Pulmonary artery endothelial cell (primary cell): ENCODE measurements around the gene LATS2. TPM values are rescaled to one million over a fixed set of nuclear protein-coding genes. Genes with fewer than 3 reads are reported as not detected.
"Not testable (repeated sequence)": the region's sequence is repeated elsewhere in the genome, so short reads cannot be mapped to it uniquely, and the experiment has no call there.

Experiments used
- DNase-seq: peaks from one replicate; pipeline ENCODE4 v3.0.0-alpha.2; 2011; ENCODE audit warnings: low read depth, low spot score
- total RNA-seq: library from RNA; depleted of rRNA; stranded (reverse); fragments of >200 nt; gene quantifications from 2 replicates; pipeline ENCODE4 v1.2.3, GENCODE V29; 2014

Gene LATS2
- total RNA-seq, 1 donor from 2014 or later: 32.6 TPM

DNA sequence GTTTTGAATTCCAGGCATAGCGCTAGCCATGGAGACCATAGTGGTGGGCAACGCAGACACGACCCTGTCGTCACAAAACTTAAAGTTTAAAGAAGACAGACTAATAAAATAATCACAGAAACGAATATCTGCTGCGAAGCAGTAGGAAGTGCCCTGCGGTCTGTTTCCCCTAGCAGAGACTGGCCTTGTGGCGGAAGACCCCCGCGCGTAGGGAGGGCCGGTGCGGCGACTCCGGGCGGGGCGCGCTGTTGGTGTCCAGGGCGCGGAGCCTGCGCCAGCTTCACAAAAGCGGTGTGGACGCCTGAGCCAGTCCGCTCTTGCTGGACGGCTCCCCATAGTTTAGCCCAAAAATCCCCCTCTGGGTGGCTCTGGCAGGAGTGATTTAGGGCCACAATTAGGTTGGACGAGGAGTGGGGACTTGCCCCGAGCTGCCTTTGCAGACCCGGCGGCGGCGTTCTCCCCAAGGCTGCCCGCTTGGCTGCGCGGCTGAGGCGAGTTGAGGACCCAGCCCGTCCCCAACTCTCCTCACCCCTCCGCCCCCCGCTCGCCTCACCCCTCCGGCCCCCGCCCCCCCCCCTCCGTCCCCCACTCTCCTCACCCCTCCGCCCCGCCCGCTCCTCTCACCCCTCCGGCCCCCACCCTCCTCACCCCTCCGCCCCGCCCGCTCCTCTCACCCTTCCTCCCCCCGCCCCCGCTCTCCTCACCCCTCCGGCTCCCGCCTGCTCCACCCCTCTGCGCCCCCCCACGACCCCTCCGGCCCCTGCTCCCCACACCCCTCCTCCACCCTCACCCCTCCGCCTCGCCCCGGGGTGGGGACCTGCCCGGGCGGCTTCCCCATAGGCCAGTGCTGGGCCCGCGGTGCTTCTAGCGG is 14.2 kb upstream of the LATS2 start:
- DNase-seq: no peak

DNA sequence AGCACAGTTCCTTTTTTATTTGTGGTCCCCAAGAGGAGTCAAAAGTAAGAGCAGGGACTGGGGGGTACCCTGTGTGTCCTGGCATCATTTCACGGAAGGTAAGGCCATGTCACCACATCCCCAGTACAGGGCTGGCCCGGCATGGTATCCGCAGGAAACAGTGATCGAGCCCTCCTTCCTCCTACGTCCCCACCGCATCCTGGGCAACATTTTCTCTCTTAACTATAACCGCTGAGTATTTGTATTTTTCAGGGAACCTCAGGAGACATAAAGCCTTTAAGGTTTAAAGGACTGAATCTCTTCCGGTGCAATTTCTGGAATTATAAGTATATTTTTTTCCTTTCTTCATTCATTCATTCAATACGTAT is 13.6 kb upstream of the LATS2 start:
- no peak for DNase-seq

DNA sequence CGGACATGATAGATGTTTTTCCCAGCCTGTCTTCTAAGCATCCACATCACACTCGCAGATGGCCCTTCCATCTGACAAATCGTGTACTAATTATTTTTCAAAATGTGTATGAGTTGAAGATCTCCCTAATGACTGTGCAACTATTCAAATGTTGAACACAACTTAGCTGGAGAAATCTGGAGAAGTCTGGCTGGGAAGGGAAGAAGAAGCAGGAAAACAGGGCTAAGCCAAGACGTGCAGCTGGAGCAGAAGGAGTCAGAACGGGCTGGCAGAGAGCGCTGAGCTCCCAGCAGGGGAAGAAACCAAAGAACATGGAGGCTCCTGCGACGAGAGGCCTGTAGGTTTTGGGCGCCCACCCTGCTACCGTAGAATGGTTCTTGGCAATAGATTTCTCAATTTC is 13.2 kb upstream of the LATS2 start:
- no peak for DNase-seq

DNA sequence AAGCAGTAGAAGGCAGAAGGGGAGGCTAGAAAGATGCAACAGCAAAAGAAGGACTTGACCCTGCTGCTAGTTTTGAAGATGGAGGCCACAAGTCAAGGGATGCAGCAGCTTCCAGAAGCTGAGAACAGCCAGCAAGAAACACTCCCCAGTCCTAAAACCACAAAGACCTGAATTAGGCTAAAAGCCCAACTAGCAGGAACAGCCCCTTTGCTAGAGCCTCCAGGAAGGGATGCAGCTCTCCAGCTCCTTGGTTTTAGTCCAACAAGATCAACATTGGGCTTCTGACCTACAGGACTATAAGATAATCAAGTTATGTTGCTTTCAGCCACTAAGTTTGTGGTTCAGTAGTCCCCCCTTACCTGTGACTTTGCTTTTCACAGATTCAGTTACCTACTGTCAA is 10.5 kb upstream of the LATS2 start:
- no peak for DNase-seq

DNA sequence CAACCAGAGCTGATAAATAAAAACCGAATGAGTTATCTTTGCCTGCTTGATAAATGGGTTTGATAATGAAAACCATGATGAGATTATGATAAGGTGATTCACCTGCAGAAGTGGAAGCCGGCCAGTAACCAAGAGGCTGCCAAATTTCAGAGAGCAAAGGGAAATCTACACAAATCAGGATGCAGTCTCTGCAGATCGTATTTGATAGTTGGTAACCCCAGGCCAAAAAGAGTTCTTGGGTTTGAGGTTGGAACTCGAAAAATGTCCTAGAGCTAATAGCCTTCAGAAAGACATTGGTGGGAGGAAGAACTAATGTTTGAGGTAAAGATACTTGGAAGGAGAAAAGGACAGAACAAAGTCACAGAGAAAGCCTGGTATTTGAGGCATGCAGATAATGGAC is 9.6 kb upstream of the LATS2 start:
- no peak for DNase-seq

DNA sequence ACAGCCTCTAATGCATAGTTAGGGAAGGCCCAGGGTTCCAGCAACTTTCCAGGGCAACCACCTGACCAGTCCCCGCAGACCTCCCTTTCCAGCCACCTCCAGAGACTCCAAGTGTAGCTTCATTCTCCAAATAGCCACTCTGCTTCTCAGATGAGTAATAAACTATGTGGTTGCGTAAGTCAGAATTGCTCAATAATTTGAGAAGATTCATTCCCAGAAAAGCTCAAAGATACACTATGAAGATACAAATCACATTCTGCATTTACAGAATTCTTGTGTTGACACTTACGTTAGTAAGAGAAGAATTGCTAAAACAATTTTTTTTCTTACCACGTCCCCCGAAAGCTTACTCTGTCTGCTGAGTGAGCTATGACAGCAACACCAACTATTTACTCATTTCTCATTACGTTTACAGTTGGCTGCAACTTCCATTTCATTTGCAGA is 8.2 kb upstream of the LATS2 start:
- DNase-seq: no peak

DNA sequence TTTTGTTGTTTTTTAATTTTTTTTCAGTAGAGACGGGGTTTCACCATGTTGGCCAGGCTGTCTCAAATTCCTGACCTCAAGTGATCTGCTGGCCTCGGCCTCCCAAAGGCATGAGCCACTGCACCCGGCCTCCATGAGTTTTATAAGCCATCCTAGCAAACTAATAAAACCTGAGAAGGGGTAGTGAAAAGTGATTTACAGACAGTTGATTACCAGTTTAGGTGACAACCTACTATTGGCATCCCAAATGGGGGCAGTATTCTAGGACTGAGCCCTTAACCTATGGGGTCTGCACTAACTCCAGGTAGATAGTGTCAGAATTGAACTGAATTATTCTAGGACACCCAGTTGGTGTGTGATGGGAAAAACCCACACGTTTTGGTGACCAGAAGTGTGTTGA is 6.5 kb upstream of the LATS2 start:
- DNase-seq: no peak

DNA sequence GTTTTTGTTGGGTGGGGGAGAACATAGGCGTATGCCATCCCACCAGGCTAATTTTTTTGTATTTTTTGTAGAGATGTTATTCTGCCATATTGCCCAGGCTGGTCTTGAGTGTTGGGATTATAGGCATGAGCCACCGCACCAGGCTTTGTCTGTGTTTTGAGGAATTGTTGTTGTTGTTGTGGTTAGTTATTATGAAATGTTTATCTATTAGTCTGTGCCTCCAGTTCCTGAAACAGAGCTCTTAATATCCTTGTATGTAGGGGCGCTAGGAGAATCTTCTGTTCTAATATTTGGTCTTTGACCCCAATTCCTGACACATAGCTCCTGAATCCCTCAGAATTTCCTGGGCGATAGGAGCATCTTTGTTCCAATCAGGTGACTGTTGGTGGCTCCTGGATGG is 5.6 kb upstream of the LATS2 start:
- no peak for DNase-seq

DNA sequence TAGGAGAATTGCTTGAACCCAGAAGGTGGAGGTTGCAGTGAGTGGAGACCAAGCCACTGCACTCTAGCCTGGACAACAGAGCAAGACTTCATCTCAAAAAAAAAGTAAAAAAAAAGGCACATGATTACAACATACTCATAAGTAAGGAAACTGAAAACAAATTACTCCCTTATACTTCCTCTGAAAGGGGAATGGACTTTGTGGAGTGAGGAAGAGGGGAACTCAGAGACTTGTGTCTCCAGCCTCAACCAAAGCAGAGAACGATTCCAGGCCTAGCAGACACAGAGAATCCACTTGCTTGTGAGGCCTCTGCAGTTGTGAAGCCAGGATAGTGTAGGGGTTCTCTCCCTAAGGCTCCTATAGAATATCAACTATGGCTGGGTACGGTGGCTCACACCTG is 4.3 kb upstream of the LATS2 start:
- DNase-seq: no peak

DNA sequence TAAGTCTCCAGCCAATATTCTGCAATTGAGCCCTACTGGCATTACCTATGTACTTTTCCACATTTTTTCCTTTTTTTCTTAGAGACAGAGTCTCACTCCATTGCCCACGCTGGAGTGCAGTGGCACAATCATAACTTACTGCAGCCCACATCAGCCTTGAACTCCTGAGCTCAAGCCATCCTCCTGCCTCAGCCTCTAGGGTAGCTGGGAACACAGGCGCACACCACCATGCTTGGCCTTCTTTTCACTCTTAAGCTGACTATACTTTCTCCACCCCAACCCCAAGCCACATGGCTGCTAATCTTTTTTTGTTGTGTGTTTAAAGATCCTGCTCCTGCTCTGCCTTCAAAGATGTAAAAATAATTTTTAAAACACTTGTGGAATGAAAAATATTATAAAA is 1.6 kb upstream of the LATS2 start:
- DNase-seq: no peak

DNA sequence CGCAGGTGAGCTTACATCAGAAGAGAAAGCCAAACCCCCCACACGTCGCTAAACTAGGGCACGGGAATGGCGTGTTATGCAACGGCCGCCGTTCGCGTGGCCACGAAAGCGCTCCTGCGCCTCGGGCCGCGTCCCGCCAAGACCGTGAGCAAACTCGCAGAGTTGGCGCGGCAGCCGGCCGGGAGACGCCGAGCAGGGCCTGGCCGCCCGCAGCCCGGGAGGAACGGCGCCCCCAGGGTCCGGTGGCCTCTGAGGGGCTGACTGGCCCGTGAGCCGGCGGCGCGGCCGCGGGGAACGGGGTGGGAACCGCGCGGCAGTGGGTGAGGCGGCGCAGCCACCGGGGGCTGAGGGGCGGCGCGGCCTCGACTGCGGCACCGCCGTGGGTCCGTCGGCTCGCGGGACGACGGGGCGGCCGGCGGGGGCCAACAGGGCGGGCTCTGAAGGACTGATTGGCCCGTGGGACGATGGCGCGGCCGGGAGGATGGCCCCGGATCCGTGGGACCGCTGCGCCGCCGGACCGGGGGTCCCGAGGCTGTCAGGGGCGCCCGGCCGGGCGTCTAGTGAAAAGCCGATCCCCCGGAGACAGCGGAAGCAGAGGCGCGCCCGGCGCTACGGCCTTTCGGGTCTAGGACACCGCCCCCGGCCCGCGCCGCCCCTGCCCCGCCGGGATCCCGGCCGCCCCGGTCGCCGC is 903 bp downstream of the LATS2 start:
- DNase-seq: no peak

DNA sequence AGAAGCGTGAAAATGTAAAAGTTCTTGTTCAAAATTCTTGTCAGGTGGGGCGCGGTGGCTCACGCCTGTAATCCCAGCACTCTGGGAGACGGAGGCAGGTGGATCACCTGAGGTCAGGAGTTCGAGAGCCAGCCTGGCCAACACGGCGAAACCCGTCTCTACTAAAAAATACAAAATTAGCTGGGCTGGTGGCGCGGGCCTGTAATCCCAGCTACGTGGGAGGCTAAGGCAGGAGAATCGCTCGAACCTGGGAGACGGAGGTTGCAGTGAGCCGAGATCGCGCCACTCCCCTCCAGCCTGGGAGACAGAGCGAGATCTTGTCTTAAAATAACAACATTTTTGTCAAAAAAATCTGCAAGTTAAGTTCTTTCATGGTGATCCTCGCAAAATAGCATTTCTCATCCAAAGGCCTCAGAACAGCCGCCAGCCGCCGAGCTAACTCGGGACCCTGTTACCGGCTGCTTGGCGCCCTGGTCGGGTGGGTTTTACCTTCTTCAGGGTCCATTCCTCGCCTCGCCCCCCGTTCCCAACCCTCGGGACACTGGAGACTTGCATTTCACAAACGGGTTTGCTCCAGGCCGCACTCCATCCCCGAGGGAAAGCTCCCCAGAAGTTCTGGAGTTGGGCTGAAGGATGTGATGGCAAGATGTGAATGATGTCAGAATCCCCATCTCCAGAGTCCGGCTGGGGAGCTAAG is 1.6 kb downstream of the LATS2 start:
- no peak for DNase-seq

DNA sequence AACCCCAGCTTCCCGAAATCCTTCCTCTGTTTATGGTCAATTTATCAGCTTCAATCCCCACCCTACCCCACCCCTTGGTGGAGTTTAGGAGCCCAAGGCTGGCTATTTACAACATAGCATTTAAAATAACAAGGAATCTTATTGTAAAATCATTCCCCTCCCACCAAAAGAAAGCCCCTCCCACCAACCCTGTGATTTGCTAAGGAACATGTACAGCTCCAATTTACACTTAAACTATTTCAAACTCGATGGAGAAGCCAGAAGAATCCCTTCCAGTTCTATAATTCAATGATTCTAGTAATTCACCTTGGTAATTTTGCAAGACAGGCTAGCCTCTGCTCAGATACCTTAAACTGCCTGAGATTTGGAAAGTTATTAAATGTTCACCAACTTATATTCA is 3.0 kb downstream of the LATS2 start:
- no peak for DNase-seq

DNA sequence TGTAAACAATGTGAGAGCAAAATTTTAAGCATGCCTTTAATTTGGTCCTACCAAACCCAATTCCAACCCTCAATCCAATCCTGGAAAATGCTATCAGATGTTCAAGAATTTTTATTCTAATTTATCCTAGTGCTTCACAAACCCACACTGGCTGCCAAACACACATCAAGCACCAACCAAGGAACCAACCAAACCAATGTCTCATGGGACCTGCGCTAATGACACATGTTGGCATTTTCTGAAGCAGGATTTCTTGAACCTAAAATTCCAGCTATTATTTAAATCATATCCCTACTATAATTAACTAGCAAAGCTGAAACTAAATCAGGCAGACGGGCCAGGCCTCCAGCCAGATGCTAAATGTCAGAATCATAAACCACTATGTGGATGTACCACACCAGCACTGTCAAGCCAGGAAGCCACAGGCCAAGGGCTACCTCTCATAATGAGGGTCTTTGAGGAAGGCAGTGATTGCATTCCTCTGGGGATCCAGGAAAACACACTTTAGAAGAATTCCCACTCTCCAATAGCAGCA is 5.8 kb downstream of the LATS2 start:
- DNase-seq: no peak

DNA sequence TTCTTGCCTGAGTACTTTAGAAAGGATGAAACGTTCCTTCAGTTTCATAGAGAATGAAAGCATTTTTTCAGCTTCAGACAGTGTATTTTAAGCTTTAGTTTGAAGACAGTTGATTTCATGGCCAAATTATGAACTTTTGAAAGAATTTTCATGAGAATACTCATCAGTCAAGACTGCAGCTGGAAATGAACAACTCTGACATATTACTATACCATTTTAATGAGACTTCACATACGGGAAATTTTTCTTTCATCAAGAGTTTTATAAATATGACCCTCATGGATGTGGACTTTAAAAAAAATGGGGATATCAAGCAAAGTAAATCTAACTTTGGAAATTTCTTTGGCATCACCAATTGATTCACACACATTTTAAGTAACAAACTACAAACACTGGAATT is 6.4 kb downstream of the LATS2 start:
- DNase-seq: no peak

DNA sequence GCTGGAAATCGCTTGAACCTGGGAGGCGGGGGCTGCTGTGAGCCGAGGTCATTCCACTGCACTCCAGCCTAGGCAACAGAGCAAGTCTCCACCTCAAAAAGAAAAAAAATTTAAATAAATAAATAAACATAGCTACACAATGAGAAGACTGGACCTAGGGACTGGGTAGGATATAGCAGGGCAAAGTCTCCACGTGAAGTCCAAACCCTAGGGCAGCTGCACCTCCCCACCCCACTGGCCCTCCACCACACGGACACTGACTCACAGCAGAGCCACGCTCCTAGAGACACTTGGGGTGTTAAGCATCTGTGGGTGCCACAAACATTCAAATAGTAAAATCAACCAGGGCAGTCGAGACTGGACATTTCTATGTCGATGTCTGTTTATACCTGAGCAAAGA is 7.1 kb downstream of the LATS2 start:
- no peak for DNase-seq

DNA sequence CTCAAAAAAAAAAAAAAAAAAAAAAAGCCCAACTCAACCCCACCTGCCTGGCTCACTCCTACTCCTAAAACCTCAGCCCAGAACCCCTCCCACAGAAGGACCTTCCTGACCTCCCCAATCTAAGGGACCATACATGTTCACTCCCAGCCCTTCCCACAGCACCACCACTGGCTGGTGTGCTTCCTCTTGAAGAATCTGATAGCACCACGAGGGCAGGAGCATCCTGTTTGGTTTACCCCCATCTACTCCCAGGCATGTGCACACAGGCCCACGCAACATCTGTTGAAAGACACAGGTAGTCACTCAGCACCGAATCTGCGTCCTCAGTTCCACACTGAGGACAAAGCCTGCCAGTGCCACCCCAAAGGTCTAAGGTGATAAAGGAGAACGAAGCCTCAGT is 8.2 kb downstream of the LATS2 start:
- no peak for DNase-seq

DNA sequence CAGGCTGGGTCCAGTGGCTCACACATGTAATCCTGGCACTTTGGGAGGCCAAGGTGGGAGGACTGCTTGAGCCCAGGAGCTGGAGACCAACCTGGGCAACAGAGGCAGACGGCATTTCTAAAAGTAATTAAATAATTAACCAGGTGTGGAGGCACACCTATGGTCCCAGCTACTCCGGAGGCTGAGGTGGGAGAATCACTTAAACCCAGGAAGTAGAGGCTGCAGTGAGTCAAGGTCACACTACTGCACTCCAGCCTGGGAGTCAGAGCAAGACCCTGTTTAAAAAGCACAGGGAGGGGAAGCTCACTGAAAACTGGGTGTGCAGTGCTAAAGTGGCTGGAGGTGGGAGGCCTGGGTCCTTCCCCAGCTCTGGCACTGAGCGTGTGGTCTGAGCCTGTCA is 9.7 kb downstream of the LATS2 start:
- no peak for DNase-seq

DNA sequence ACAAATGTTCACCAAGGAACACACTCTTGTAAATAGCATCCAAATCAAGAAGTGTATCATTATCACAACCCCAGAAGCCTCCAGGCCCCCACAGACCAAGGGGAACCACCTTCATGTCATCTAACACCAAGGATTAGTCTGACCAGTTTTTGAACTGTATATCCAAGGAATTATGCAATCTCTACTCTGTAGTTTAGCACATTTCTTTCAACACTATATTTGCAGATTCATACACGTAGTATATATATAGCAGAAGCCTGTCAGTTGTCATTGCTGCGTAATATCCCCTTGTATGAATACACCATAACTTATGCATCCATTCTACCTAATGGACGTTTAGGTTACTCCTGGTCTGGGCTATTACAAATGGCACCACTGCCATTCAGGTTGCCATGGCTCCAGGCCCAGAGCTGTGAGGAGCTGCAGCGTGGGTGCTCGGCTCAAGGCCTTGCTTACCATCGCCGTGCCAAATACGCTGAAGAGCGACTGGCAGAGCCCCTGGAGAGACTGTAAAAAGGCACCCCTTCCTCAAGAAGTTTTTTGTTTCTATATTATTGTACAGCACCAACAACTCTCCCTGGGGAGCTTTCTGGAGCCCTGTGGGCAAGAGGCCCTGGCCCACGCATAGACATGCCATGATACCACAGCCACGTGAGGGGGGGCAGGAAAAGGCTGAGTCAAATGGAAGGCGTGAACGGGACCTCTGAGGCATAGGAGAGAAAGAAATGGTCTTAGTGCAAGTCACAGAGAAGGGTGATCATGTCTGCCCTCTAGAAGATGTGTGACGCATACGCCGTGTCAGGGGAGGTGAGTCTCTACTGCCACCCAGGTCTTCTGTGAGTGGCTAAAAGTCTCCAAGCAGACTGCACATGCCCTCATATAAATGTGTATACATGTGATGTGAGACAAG is 10.8 kb downstream of the LATS2 start:
- DNase-seq: no peak

DNA sequence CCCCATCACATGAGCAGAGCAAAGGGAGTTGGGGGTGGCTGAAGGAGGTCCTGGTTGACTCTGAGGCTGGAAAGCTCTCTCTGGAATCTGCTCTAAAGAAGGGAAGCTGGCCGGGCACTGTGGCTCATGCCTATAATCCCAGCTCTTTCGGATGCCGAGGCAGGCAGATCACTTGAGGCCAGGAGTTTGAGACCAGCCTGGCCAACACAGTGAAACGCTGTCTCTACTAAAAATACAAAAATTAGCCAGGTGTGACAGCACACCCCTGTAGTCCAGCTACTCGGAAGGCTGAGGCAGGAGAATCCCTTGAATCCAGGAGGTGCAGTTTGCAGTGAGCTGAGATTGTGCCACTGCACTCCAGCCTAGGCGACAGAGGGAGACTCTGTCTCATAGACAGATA is 11.7 kb downstream of the LATS2 start:
- DNase-seq: not testable (repeated sequence)
